Endothelial cell of umbilical vein (primary cell): ENCODE measurements around the gene OCA2. TPM values are rescaled to one million over a fixed set of nuclear protein-coding genes. Genes with fewer than 3 reads are reported as not detected.

Experiments
- BruUV-seq: library from RNA; stranded (reverse); fragments of 400-500 nt; replicated peaks from 2 replicates; lab custom pipeline; 2021; lab: Mats Ljungman, UMichigan
- CTCF ChIA-PET: fragments of 300-600, 350-600 bp; sonication (Branson Sonifier 250); formaldehyde crosslinking; loops from one replicate; lab custom pipeline; 2021; ENCODE audit warnings: antibody characterized with exemption, inconsistent platforms; lab: Charles Lee
- POLR2A ChIA-PET: fragments of 300-600, 350-600 bp; sonication (Branson Sonifier 250); formaldehyde crosslinking; loops from one replicate; lab custom pipeline; 2021; ENCODE audit warnings: antibody characterized with exemption, inconsistent platforms; lab: Charles Lee
- DNase-seq: peaks from one replicate; pipeline ENCODE4 v3.0.0-alpha.2; 2011; ENCODE audit warnings: low read depth, low spot score
- FAIRE-seq: peaks from 2 replicates; lab custom pipeline; 2011; peaks lifted over from hg19 to GRCh38; lab: Jason Lieb, UNC
- H2AFZ ChIP-seq: 2 replicates; pipeline ENCODE4 v1.6.0; 2012; ENCODE audit warnings: low read depth, low read length, control low read depth, inconsistent platforms
- H3K27ac ChIP-seq: 2 replicates; pipeline ENCODE4 v1.5.1; 2011; ENCODE audit warnings: low read depth, mild to moderate bottlenecking, control low read depth, low read length, moderate library complexity; ENCODE audit not compliant: insufficient read depth
- H3K27me3 ChIP-seq, 2 experiments: 2 replicates each; pipeline versions ENCODE4 v1.6.0 to v1.6.1; 2011; ENCODE audit warnings: low read length in 2 of 2, mixed read lengths in 1 of 2; ENCODE audit not compliant: control insufficient read depth in 2 of 2, insufficient read depth in 2 of 2
- H3K36me3 ChIP-seq, 2 experiments: 2 replicates in 1 of 2; 3 replicates in 1 of 2; pipeline ENCODE4 v1.5.1; 2011; ENCODE audit warnings: low read length in 2 of 2, mild to moderate bottlenecking in 1 of 2, moderate library complexity in 1 of 2; ENCODE audit not compliant: control insufficient read depth in 2 of 2, insufficient read depth in 2 of 2; ENCODE audit errors: extremely low read depth in 1 of 2
- H3K4me1 ChIP-seq: 3 replicates; pipeline ENCODE4 v1.5.1; 2011; ENCODE audit warnings: mild to moderate bottlenecking, low read length; ENCODE audit not compliant: control insufficient read depth, insufficient read depth; ENCODE audit errors: extremely low read depth
- H3K4me2 ChIP-seq: 2 replicates; pipeline ENCODE4 v1.6.1; 2011; ENCODE audit warnings: low read length, control low read depth, mixed read lengths; ENCODE audit not compliant: insufficient read depth
- H3K4me3 ChIP-seq, 3 experiments: fragments of 200-600 bp in 1 of 3; sonication (generic), shearing (Covaris generic) in 1 of 3; replicated peaks in 1 of 3; 2 replicates each; pipeline ENCODE4 v1.5.1; 2011 to 2016; ENCODE audit warnings: control low read depth in 3 of 3, low read length in 3 of 3, mild to moderate bottlenecking in 2 of 3, inconsistent platforms in 1 of 3, low read depth in 1 of 3, moderate library complexity in 1 of 3; ENCODE audit not compliant: insufficient read depth in 1 of 3
- H3K79me2 ChIP-seq: 2 replicates; pipeline ENCODE4 v1.6.0; 2012; ENCODE audit warnings: low read length, inconsistent platforms; ENCODE audit not compliant: control insufficient read depth, insufficient read depth
- H3K9ac ChIP-seq: replicated peaks from 2 replicates; pipeline ENCODE3; 2011; ENCODE audit warnings: low read length, control low read depth; ENCODE audit not compliant: insufficient read depth; ENCODE audit errors: extremely low read depth
- H3K9me1 ChIP-seq: replicated peaks from 3 replicates; pipeline ENCODE4 v1.6.0; 2011; ENCODE audit warnings: mild to moderate bottlenecking, low read length; ENCODE audit not compliant: control insufficient read depth, insufficient read depth; ENCODE audit errors: extremely low read depth
- H3K9me3 ChIP-seq: replicated peaks from 2 replicates; pipeline ENCODE4 v1.5.1; 2012; ENCODE audit warnings: low read length, inconsistent platforms; ENCODE audit not compliant: control insufficient read depth, insufficient read depth
- H4K20me1 ChIP-seq: replicated peaks from 2 replicates; pipeline ENCODE3; 2011; ENCODE audit warnings: mild to moderate bottlenecking, low read length; ENCODE audit not compliant: control insufficient read depth, insufficient read depth; ENCODE audit errors: extremely low read depth
- EZH2 ChIP-seq: IDR thresholded peaks from 2 replicates; pipeline ENCODE4 v1.6.1; 2012; ENCODE audit warnings: borderline replicate concordance, low read depth, mild to moderate bottlenecking, moderate library complexity, low read length, inconsistent platforms; ENCODE audit not compliant: severe bottlenecking
- FOS ChIP-seq: IDR thresholded peaks from 2 replicates; pipeline ENCODE4 v1.6.1; 2011; ENCODE audit warnings: mild to moderate bottlenecking, low read length, moderate library complexity, borderline replicate concordance; ENCODE audit not compliant: insufficient read depth
- GATA2 ChIP-seq: IDR thresholded peaks from 2 replicates; pipeline ENCODE4 v1.7.0; 2011; ENCODE audit warnings: low read depth, mild to moderate bottlenecking, moderate library complexity, mixed read lengths, low read length; ENCODE audit not compliant: insufficient read length, insufficient read depth
- JUN ChIP-seq: IDR thresholded peaks from 2 replicates; pipeline ENCODE4 v1.6.1; 2011; ENCODE audit warnings: borderline replicate concordance, low read depth; ENCODE audit not compliant: insufficient read length, insufficient read depth
- MYC ChIP-seq: IDR thresholded peaks from one replicate; pipeline ENCODE4 v1.6.1; 2011; ENCODE audit warnings: mild to moderate bottlenecking, low read depth, low read length
- POLR2A ChIP-seq: IDR thresholded peaks from 2 replicates; pipeline ENCODE4 v1.6.1; 2012; ENCODE audit warnings: low read depth, mild to moderate bottlenecking, control low read depth, low read length
- POLR2AphosphoS5 ChIP-seq: IDR thresholded peaks from 2 replicates; pipeline ENCODE4 v1.6.1; 2012; ENCODE audit warnings: low read depth, mild to moderate bottlenecking, control low read depth, low read length, moderate library complexity; ENCODE audit not compliant: insufficient read depth
- dilution Hi-C: fragments of 300-500 bp; cut with MboI; formaldehyde crosslinking; loops from one replicate; pipeline ENCODE4 v1.15.0; 2019; ENCODE audit warnings: low sequenced_read_pairs; ENCODE audit not compliant: extremely low pct_ligation_motif_present
- intact Hi-C: fragments of 100-400 bp; cut with micrococcal nuclease; formaldehyde crosslinking; loops from one replicate; pipeline ENCODE4 v1.10.0; 2022
- polyA plus RNA-seq, 4 experiments: library from polyadenylated mRNA; depleted of rRNA in 3 of 4; stranded (reverse) in 3 of 4; unstranded in 1 of 4; fragments of >200 nt; gene quantifications; 2 replicates each; pipeline versions ENCODE4 v1.2.1 to v1.2.3, GENCODE V29; 2011 to 2012; ENCODE audit warnings: missing spikeins in 1 of 4
- total RNA-seq: library from RNA; stranded (reverse); gene quantifications from 2 replicates; pipeline ENCODE4 v1.2.3, GENCODE V29; 2021
- TF ChIP-seq, protein P1 (sequence below): IDR thresholded peaks from 2 replicates; pipeline ENCODE4 v1.6.1; 2011; ENCODE audit not compliant: insufficient read depth, insufficient read length
- TF ChIP-seq, protein P2 (sequence below), 2 donors: IDR thresholded peaks; 1 replicate in 1 of 2; 2 replicates in 1 of 2; pipeline ENCODE4 v1.5.1; 2011; ENCODE audit warnings: low read length in 2 of 2, mild to moderate bottlenecking in 2 of 2, moderate library complexity in 2 of 2, control low read depth in 1 of 2, inconsistent platforms in 1 of 2, low read depth in 1 of 2; ENCODE audit not compliant: insufficient read depth in 1 of 2; ENCODE audit errors: extremely low read depth in 1 of 2

The OCA2 gene
- total and polyA plus RNA-seq, 2 donors (not counting 3 experiments of a cell fraction or from before 2014, with no cell fraction given) = not detected

DNA sequence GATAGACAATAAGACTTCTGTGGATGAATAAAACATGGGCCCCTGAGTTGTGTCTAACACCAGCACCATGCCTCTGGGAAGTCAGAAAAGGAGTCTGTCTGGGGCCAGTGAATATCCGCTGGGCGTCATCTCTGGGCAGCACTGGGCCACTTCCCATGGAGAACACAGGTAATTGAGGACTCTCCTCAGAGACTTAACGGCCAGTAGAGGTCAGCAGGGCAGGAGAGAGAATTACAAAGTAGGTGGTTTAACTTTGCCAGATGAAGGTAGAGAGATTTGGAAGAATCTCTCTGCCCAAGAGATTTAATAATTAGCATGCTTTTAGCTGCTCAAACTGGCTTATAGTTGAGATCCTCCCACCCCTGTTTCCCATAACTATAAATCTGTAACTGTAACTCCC is 65.7 kb downstream of the OCA2 start:
- Histone ChIP-seq H3K9me1 (no peaks in the 10 kb centered on the region), H3K9ac (no peak overlapping the region), H3K27me3 (no peaks in the 10 kb centered on the region), H4K20me1 (no peaks in the 10 kb centered on the region), H3K79me2 (no peaks in the 10 kb centered on the region), H3K4me3 (no peak overlapping the region), H3K27ac (no peak overlapping the region), H3K4me2 (no peak overlapping the region), H3K36me3 (no peaks in the 10 kb centered on the region), H3K9me3 (no peaks in the 10 kb centered on the region), H3K4me1 (no peaks in the 10 kb centered on the region), H2AFZ (no peak overlapping the region)
- POLR2A ChIA-PET = no interaction called here
- no TSS peak for BruUV-seq
- intact Hi-C loops (no loop called here), dilution Hi-C loops (no loop called here)
- CTCF ChIA-PET = no interaction called here
- TF ChIP-seq EZH2 (no peak), POLR2A (no peak), POLR2AphosphoS5 (no peak)
- TF ChIP-seq, protein P1, sequence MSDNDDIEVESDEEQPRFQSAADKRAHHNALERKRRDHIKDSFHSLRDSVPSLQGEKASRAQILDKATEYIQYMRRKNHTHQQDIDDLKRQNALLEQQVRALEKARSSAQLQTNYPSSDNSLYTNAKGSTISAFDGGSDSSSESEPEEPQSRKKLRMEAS = no peak
- DNase-seq = no peak
- no peak for FAIRE-seq

DNA sequence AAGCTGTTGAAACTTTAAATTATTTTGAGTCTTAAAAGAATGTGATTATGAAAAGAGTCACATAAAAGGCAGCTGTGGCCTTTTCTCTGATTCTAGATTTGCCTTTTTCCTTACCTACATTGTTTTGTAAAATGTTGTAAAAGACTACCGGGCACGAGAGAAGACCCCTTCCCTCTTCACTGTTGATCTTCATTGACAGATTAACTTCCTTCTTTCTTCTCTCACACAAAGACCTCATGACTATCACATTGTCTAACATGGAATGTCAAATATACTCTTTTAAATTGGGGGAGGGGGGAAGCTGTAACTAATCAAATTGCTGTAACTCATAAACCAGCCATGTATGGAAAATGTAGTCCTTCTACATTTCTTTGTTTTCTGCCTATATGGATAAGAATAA is 68.3 kb downstream of the OCA2 start:
- Histone ChIP-seq H3K27ac (no peak overlapping the region), H3K4me1 (no peaks in the 10 kb centered on the region), H3K9ac (no peak overlapping the region), H2AFZ (no peak overlapping the region), H3K79me2 (no peaks in the 10 kb centered on the region), H3K27me3 (no peaks in the 10 kb centered on the region), H3K9me1 (no peaks in the 10 kb centered on the region), H3K4me3 (no peak overlapping the region), H3K36me3 (no peaks in the 10 kb centered on the region), H4K20me1 (no peaks in the 10 kb centered on the region), H3K4me2 (no peak overlapping the region), H3K9me3 (no peaks in the 10 kb centered on the region)
- DNase-seq = no peak
- no TSS peak for BruUV-seq
- FAIRE-seq = no peak
- intact Hi-C loops (no loop called here), dilution Hi-C loops (no loop called here)
- TF ChIP-seq JUN = no peak
- TF ChIP-seq POLR2A = no peak
- TF ChIP-seq EZH2 = no peak
- TF ChIP-seq POLR2AphosphoS5 = no peak
- TF ChIP-seq, protein P1 = no peak
- TF ChIP-seq, protein P2, sequence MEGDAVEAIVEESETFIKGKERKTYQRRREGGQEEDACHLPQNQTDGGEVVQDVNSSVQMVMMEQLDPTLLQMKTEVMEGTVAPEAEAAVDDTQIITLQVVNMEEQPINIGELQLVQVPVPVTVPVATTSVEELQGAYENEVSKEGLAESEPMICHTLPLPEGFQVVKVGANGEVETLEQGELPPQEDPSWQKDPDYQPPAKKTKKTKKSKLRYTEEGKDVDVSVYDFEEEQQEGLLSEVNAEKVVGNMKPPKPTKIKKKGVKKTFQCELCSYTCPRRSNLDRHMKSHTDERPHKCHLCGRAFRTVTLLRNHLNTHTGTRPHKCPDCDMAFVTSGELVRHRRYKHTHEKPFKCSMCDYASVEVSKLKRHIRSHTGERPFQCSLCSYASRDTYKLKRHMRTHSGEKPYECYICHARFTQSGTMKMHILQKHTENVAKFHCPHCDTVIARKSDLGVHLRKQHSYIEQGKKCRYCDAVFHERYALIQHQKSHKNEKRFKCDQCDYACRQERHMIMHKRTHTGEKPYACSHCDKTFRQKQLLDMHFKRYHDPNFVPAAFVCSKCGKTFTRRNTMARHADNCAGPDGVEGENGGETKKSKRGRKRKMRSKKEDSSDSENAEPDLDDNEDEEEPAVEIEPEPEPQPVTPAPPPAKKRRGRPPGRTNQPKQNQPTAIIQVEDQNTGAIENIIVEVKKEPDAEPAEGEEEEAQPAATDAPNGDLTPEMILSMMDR (IDR thresholded peaks at IDR 0.05; ENCODE audit: extremely low read depth in 1 of 2, insufficient read depth in 1 of 2, low read depth in 1 of 2, low read length in 2 of 2) = no peak
- TF ChIP-seq FOS = no peak
- no peak for TF ChIP-seq MYC
- no peak for TF ChIP-seq GATA2
- CTCF ChIA-PET = no interaction called here
- POLR2A ChIA-PET = no interaction called here
